NCI-H774 (cell line): ENCODE results near the gene PSD2.

Experiments
- DNase-seq: peaks from one replicate; lab custom pipeline; 2025; lab: John Stamatoyannopoulos, UW

PSD2 gene

DNA sequence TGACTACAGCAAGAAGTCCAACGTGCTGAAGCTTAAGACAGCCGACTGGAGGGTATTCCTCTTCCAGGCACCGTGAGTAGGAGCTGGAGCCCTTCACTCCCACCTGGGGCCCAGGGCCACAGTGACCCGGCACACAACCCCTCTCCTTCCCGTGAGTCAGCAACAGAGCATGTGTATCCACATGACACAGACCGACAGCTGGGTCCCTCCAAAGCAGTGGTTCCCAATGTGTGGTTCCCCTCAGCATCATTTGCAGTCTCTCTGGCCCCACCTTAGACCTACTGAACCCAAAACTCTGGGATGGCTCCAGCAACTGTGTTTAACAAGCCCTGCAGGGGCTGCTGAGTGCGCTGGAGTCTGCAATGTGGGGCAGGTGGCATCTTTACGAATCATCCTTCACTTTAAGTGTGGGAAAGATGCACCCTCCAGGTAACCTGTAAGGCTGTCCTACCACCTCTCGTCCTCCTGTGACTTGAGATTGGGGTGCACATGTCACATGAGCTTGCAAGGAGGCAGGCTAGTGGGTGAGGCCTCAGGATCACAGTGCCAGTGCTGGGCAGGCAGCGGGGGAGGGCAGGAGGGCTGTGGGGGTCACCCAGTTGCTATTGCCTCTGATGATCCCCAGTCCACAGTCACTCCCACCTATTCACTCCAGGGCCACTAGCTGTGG lies 42.2 kb downstream of the PSD2 start:
- DNase-seq = no peak

GRCh38 chr5:139838381-139839197 lies 43.0 kb downstream of the PSD2 start:
- no peak for DNase-seq

DNA sequence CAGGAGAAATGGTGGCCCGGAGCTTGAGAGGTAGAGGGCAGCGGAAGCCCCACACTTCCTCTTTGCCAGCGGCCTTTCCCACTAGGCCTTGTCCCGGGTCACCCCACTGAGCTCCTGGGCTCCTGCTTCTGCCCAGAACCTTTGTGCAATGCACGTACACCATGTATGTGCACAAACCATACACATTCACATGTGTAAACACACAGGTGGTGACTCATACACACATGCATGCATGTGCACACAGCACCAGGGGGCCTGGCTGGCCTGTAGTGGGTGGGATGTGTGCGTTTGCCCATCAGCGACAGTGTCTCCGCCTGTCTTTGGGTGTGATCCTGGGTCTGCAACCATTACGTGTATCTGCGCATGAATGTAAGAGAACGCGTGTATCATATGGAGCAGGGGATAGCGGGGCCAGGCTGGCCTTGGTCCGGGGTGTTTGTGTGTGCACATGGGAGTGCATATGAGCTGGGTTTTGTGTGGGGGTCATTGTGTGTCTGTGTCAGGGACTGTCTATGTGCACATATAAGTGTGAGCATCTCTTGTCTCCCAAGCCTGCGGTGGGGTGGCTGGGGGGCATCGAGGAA lies 43.7 kb downstream of the PSD2 start:
- no peak for DNase-seq

DNA sequence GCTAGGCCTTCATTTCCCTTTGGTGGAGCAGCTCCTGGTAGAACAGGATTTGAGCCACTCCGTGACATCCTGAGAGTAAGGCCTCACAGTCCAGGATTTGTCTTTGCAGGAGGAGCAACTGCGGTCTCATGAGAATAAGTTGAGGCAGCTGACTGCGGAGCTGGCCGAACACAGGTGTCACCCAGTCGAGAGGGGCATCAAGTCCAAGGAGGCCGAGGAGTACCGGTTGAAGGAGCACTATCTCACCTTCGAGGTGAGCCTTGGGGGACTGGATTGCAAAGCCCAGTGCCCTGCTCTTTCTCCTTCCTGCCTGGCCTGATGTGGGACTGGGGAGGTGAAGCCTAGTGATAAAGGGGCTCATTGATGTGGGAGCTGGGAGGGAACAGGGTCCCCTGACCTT lies 44.3 kb downstream of the PSD2 start:
- DNase-seq = no peak

GRCh38 chr5:139841549-139841948 lies 45.9 kb downstream of the PSD2 start:
- DNase-seq = no peak

DNA sequence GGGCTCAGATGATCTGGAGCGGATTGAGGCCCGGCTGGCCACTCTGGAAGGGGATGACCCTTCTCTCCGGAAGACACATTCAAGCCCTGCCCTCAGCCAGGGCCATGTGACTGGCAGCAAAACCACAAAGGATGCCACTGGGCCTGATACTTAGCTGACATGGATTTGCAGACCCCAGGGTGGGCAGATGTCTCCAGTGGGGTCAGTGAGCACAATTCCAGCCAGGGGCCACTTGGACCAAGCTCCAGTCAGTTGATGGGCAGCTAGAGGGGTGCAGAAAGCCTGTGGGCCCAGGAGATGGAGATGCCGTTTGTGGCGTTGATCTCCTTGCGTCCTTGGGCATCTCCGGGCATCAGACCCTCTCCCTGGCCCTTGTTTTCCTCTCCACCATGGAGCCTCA lies 46.7 kb downstream of the PSD2 start:
- no peak for DNase-seq

- DNase-seq = no peak
Measured at GRCh38 chr5:139843991-139844390, 48.4 kb downstream of the PSD2 start.

DNA sequence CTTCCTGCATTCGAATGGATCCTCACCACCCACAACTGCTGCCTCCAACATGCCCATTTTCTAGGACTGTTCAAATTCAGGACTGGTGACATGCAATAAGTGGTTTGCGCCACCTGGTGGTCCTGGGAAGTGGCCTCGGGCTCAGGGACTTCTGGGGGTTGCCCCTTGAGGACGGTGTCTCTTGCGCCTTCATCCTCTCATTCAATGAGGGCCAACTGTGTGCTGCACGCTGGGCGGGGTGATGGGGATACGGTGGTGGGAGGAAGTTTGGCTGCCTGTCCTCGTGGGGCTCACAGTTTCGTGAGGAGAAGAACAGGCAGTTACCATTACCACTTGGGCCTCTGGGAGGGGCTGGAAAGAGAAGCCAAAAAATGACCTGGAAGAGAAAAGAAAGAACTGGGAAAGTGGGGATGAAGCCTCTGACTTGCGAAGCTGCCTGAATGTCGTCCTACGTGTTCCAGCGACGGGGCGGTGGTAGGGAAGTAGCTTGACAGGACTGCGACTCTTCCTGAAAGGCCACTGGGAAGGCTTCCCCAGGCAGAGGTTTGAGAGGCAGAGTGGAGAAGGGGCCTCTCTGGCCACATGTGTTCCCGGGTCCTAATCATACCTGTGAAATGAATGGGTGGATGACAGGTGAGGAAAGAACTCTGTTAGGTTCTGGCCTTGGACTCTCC lies 49.0 kb downstream of the PSD2 start:
- no peak for DNase-seq

GRCh38 chr5:139845846-139846681 lies 50.5 kb downstream of the PSD2 start:
- DNase-seq = no peak

GRCh38 chr5:139847091-139847490 lies 51.5 kb downstream of the PSD2 start:
- DNase-seq = no peak

- DNase-seq = no peak
Measured at GRCh38 chr5:139847790-139848507, 52.3 kb downstream of the PSD2 start.

- no peak for DNase-seq
Measured at GRCh38 chr5:139848508-139849100, 53.0 kb downstream of the PSD2 start.

DNA sequence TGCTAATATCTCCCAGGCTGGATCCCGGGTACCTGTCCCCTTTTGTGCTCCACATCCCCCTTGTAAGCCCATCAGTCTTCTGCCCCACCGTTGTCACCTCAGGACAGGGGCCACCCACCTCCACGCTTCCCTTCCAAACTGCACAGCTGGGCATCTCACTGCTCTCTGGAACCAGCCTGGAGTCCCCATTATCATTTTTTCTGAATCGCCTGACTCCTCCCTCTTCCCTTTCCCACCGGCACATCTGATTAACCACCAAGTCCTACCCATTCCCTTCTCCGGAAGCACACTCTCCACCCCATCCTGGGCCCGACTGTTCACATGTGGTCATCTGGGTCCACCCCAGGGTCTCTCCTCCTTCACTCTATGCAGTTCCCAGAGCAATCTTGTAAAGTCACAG lies 53.9 kb downstream of the PSD2 start:
- no peak for DNase-seq

DNA sequence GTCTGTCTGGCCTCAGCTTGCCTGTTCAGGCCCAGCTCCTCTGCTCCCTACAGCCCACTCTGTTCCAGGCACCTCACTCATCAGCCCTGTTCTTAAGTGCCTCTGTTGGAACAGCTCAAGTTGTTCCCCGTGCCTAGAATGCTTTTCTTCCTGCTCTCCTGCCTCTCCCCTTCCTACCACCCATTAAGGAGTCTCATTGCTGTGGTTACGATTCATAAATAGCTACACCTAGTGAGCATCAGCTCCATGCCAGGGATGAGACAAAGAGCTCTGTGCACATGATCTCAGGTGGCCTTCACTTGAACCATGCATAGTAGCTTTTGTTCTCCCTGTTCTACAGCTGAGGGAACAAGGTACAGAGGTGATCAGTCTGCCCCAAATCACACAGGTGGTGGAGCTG lies 54.3 kb downstream of the PSD2 start:
- DNase-seq = no peak

GRCh38 chr5:139850423-139851016 lies 54.9 kb downstream of the PSD2 start:
- DNase-seq = no peak

- no peak for DNase-seq
Measured at GRCh38 chr5:139851558-139851957, 56.0 kb downstream of the PSD2 start.

DNA sequence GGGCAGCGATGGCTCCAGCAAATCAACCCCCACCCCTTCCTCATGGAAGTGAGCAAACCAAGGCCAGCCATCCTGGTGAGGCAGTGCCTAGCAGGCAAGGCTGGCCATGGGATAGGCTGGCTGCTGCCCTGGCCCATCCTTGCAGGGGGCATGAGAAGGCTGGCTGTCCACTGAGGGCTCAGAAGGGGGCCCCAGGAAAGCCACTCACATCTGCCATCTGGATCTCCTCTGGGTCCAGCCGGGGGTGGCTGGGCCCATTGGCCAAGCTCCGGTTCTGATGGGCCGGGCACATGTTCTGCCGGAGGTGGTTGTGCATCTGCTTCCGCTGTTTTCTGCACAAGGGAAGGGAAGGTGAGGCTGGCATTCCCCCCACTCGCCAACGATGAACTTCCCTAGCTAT lies 57.1 kb downstream of the PSD2 start:
- no peak for DNase-seq

DNA sequence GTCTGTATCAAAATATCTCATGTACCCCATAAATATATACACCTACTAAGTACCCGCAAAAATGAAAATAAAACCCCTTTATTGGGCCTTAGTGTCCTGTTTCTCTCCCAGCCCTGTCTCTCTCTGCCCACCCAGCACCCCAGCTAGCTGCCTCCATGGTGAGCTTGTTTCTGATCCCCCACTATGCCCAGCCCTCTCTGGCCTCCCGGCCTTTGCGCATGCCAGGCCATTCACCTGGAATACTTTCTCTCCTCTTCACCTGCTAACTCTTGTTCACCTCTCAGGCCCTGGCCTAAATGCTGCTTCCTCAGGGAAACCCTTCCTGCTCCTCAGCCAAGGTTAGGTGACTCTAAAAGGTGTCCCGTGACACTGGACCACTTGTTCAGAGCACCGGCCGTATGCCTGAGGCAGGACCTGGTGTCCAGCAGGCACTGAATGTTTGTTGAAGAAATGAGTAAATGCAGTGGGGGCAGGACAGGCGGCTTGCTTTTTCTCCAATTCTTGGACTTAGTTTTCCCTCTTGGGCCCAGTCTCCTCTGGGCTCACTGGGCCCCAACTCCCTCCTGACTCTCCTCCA lies 58.5 kb downstream of the PSD2 start:
- no peak for DNase-seq

DNA sequence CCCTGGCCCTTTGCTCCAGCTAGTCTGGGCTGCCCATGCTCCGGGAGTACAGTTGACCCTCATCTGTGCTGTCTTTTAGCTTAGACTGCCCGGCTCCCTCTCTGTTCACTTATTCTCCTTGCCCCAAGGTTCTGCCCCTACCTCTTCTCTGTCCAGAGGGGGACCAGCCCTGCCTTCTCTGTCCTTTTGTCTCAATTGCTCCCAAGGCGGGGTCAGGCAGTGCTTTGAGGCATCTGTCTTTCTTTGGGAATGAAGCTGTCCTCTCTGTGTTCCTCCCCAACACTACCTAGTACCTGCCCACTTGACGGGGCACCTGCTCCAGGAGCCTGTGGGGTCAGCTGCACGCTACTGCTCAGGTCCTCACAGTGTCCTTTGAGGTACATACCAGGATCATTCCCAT lies 59.3 kb downstream of the PSD2 start:
- no peak for DNase-seq

- DNase-seq = no peak
Measured at GRCh38 chr5:139855451-139855850, 59.8 kb downstream of the PSD2 start.
